Esophagus squamous epithelium (tissue), 5 donors: Measurements from ENCODE around the gene RALB. TPM values are rescaled to one million over a fixed set of nuclear protein-coding genes. Genes with fewer than 3 reads are reported as not detected.

Source experiments
- DNase-seq: peaks from one replicate; lab custom pipeline; 2025; lab: John Stamatoyannopoulos, UW
- H3K27ac ChIP-seq, 4 donors: fragments of 200-600 bp; sonication (generic); one replicate each; pipeline ENCODE4 v1.5.1; 2016 to 2019; ENCODE audit warnings: mild to moderate bottlenecking in 1 of 4
- H3K27me3 ChIP-seq, 4 donors: fragments of 200-600 bp; sonication (generic); 1 replicate in 3 of 4; 2 replicates in 1 of 4; pipeline versions ENCODE4 v1.5.1 to v1.6.0; 2017 to 2021; ENCODE audit warnings: antibody characterized with exemption in 1 of 4
- H3K36me3 ChIP-seq, 3 donors: fragments of 200-600 bp; sonication (generic); one replicate each; pipeline ENCODE4 v1.5.1; 2016 to 2019
- H3K4me1 ChIP-seq, 3 donors: fragments of 200-600 bp; sonication (generic); one replicate each; pipeline ENCODE4 v1.5.1; 2017 to 2019
- H3K4me3 ChIP-seq, 4 donors: fragments of 200-600 bp; sonication (generic); 1 replicate in 3 of 4; 2 replicates in 1 of 4; pipeline ENCODE4 v1.5.1; 2016 to 2019; ENCODE audit warnings: mild to moderate bottlenecking in 2 of 4, moderate library complexity in 1 of 4
- H3K9me3 ChIP-seq, 3 donors: fragments of 200-600 bp; sonication (generic); one replicate each; pipeline ENCODE4 v1.5.1; 2016 to 2019
- CTCF ChIP-seq, 6 experiments: fragments of 450-650 bp in 4 of 6; fragments of 200-600 bp in 2 of 6; sonication (generic) in 2 of 6; IDR thresholded peaks; one replicate each; pipeline ENCODE4 v1.5.1; 2016 to 2019; ENCODE audit warnings: antibody characterized with exemption in 6 of 6, mild to moderate bottlenecking in 4 of 6, moderate library complexity in 4 of 6
- POLR2A ChIP-seq, 4 donors: fragments of 450-650 bp; IDR thresholded peaks; one replicate each; pipeline ENCODE4 v1.6.1; 2017; ENCODE audit warnings: antibody characterized with exemption in 4 of 4, mild to moderate bottlenecking in 4 of 4, moderate library complexity in 3 of 4
- WGBS, 2 donors: methylation state at CpG; one replicate each; pipeline ENCODE4 v1.1.5; 2018; 5-methylcytosine and 5-hydroxymethylcytosine counted together
- intact Hi-C: fragments of 100-400 bp; cut with DNase I; formaldehyde crosslinking; loops from one replicate; pipeline ENCODE4 v1.15.0; 2022
- total RNA-seq, 4 donors: library from RNA; depleted of rRNA; stranded (reverse); fragments of >200 nt; gene quantifications; one replicate each; pipeline ENCODE4 v1.1.0, GENCODE V29; 2016
- donor health status: DM: yes; HTN: yes; CAD: no.

Gene RALB
- total RNA-seq, 4 donors from 2014 or later: 50.2 to 99.2 (median 64.8) TPM

- 75 to 81% methylated on average over 14 to 17 of the region's 19 CpGs for WGBS, 2 donors
- TF ChIP-seq CTCF (IDR thresholded peaks at IDR 0.05): no peak
- no peak for TF ChIP-seq POLR2A (IDR thresholded peaks at IDR 0.05)
- intact Hi-C loops: loop anchor here (10.0 kb wide), 1 partner anchor 200 kb away; no protein-coding TSS in a partner anchor
- Histone ChIP-seq H3K27ac (no peak overlapping the region), H3K4me3 (no peak overlapping the region), H3K36me3 (no peaks in the 10 kb centered on the region), H3K27me3 (peaks cover 0 to 23% (median 0%) of the 10 kb centered on the region in 4 donors), H3K9me3 (no peaks in the 10 kb centered on the region), H3K4me1 (peaks cover 0 to 34% (median 8%) of the 10 kb centered on the region in 3 donors)
- no peak for DNase-seq
These were observed 62.2 kb downstream of the RALB start for GRCh38 chr2:120314690-120315366.

GRCh38 chr2:120315367-120316033 is 62.8 kb downstream of the RALB start:
- intact Hi-C loops: loop anchor here (10.0 kb wide), 1 partner anchor 201 kb away; no protein-coding TSS in a partner anchor

GRCh38 chr2:120316071-120316470 is 63.4 kb downstream of the RALB start:
- Histone ChIP-seq H3K27me3 (peaks cover 0 to 23% (median 0%) of the 10 kb centered on the region in 4 donors), H3K9me3 (no peaks in the 10 kb centered on the region), H3K4me3 (no peak overlapping the region), H3K27ac (no peak overlapping the region), H3K4me1 (peaks cover 0 to 42% (median 16%) of the 10 kb centered on the region in 3 donors), H3K36me3 (no peaks in the 10 kb centered on the region)
- WGBS, 2 donors: 84 to 100% methylated on average over 2 to 5 of the region's 5 CpGs
- intact Hi-C loops: loop anchor here (10.0 kb wide), 1 partner anchor 201 kb away; no protein-coding TSS in a partner anchor
- TF ChIP-seq CTCF (IDR thresholded peaks at IDR 0.05) (no peak), POLR2A (IDR thresholded peaks at IDR 0.05) (no peak)
- DNase-seq: no peak

More at GRCh38 chr2:120315367-120316033, 62.8 kb downstream of the RALB start:
- Histone ChIP-seq H3K4me3 (no peak overlapping the region), H3K4me1 (peaks cover 0 to 40% (median 13%) of the 10 kb centered on the region in 3 donors), H3K27me3 (peaks cover 0 to 23% (median 0%) of the 10 kb centered on the region in 4 donors), H3K27ac (no peak overlapping the region), H3K9me3 (no peaks in the 10 kb centered on the region), H3K36me3 (no peaks in the 10 kb centered on the region)
- no peak for DNase-seq
- 84 to 96% methylated on average over 8 to 11 of the region's 17 CpGs for WGBS, 2 donors
- TF ChIP-seq POLR2A (IDR thresholded peaks at IDR 0.05) (no peak), CTCF (IDR thresholded peaks at IDR 0.05) (no peak)

- Histone ChIP-seq H3K4me3 (no peak overlapping the region), H3K27ac (no peak overlapping the region), H3K27me3 (peaks cover 0 to 27% (median 0%) of the 10 kb centered on the region in 4 donors), H3K4me1 (peaks cover 0 to 42% (median 16%) of the 10 kb centered on the region in 3 donors), H3K36me3 (no peaks in the 10 kb centered on the region), H3K9me3 (no peaks in the 10 kb centered on the region)
- no peak for TF ChIP-seq CTCF (IDR thresholded peaks at IDR 0.05)
- no peak for TF ChIP-seq POLR2A (IDR thresholded peaks at IDR 0.05)
- no peak for DNase-seq
- intact Hi-C loops: loop anchor here (10.0 kb wide), 1 partner anchor 202 kb away; no protein-coding TSS in a partner anchor
- 87 to 90% methylated on average over 10 to 14 of the region's 15 CpGs for WGBS, 2 donors
These were observed 64.0 kb downstream of the RALB start for GRCh38 chr2:120316528-120317179.
